GM21737 (cell line): ENCODE data around the gene MAPK7.

Experiments used
- ATAC-seq: cut with Tn5 transposase; IDR thresholded peaks from one replicate; pipeline ENCODE4 v1.9.1; 2021; ENCODE audit warnings: mild to moderate bottlenecking, moderate library complexity; ENCODE audit not compliant: unreplicated experiment

The MAPK7 gene

DNA sequence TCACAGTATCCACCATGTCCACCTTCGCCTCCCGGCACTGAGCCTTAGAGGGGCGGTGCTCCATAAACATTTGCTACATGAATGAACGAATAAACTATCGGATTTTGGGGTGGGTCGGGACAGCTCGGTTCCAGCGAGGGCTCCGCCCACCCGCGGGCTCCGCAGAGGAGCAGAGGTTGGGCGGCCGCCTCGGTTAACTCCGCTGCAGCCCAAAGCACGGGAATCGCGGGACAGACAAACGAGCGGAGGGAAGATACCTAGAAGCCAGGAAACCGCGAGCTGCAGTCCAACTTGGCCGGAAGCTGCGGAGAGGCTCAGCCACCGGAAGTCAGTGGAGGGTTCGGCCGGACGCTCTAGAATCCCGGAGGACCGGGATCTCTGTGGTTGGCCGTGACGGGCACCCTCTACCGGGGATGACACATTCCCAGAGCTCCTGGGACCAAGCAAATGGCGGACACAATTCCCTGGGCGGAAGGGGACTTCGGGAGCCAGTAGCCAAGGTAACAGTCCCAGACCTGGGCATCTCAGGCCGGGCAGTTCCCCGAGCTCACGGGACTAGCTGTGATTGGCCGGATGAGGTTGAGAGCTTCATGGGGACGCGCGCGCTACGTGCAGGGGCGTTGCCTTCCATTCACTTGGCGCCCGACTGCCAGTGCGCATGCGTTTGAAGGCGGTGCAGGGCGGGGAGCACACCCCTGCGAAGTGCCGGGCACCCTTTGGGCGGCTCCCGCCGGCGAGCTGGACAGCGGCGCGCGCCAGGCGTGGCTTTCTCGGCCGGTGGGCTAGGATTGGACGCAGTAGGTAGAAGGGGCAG lies 489 bp upstream of the MAPK7 start:
- ATAC-seq: peak; percentile 86

DNA sequence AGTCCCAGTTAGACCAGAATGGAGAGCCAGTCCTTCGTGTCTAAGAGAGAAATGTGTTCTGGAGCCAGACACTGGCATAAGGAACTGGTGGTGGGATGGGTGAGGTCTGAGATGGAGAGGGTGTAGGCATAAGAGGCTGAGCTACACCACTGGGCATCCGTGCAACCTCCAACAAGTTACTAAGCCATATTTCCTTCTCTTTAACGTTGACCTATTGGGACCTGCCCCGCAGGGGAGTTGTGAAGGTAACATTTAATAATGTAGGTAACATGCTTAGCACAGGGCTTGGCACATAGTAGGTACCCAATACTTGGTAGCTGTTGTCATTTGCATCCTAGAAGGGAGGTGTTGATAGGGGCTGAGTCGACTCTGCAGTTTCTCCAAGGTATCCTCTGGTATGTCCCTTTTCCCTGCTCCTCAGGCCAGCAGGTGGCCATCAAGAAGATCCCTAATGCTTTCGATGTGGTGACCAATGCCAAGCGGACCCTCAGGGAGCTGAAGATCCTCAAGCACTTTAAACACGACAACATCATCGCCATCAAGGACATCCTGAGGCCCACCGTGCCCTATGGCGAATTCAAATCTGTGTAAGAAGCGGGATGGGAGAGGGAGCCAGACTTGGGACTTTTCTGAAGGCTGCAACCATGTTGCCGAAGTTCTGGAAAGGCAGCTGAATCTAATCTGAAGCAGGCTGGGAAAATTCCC lies 1.2 kb downstream of the MAPK7 start:
- no peak for ATAC-seq

DNA sequence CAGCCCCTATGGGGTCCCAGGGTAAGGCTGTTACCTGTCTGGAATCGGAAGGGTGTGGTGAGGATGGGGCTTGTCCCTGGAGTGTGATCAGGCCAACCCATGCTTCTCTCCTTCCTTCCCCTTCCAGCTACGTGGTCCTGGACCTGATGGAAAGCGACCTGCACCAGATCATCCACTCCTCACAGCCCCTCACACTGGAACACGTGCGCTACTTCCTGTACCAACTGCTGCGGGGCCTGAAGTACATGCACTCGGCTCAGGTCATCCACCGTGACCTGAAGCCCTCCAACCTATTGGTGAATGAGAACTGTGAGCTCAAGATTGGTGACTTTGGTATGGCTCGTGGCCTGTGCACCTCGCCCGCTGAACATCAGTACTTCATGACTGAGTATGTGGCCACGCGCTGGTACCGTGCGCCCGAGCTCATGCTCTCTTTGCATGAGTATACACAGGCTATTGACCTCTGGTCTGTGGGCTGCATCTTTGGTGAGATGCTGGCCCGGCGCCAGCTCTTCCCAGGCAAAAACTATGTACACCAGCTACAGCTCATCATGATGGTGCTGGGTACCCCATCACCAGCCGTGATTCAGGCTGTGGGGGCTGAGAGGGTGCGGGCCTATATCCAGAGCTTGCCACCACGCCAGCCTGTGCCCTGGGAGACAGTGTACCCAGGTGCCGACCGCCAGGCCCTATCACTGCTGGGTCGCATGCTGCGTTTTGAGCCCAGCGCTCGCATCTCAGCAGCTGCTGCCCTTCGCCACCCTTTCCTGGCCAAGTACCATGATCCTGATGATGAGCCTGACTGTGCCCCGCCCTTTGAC lies 2.4 kb downstream of the MAPK7 start:
- ATAC-seq: no peak

DNA sequence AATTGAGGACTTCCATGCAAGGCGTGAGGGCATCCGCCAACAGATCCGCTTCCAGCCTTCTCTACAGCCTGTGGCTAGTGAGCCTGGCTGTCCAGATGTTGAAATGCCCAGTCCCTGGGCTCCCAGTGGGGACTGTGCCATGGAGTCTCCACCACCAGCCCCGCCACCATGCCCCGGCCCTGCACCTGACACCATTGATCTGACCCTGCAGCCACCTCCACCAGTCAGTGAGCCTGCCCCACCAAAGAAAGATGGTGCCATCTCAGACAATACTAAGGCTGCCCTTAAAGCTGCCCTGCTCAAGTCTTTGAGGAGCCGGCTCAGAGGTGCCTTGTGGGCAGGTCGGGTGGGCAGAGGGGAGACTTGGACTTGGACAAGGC lies 3.1 kb downstream of the MAPK7 start:
- ATAC-seq: no peak

DNA sequence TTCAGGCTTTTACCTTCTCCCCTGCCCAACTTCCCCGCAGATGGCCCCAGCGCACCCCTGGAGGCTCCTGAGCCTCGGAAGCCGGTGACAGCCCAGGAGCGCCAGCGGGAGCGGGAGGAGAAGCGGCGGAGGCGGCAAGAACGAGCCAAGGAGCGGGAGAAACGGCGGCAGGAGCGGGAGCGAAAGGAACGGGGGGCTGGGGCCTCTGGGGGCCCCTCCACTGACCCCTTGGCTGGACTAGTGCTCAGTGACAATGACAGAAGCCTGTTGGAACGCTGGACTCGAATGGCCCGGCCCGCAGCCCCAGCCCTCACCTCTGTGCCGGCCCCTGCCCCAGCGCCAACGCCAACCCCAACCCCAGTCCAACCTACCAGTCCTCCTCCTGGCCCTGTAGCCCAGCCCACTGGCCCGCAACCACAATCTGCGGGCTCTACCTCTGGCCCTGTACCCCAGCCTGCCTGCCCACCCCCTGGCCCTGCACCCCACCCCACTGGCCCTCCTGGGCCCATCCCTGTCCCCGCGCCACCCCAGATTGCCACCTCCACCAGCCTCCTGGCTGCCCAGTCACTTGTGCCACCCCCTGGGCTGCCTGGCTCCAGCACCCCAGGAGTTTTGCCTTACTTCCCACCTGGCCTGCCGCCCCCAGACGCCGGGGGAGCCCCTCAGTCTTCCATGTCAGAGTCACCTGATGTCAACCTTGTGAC lies 3.6 kb downstream of the MAPK7 start:
- no peak for ATAC-seq

DNA sequence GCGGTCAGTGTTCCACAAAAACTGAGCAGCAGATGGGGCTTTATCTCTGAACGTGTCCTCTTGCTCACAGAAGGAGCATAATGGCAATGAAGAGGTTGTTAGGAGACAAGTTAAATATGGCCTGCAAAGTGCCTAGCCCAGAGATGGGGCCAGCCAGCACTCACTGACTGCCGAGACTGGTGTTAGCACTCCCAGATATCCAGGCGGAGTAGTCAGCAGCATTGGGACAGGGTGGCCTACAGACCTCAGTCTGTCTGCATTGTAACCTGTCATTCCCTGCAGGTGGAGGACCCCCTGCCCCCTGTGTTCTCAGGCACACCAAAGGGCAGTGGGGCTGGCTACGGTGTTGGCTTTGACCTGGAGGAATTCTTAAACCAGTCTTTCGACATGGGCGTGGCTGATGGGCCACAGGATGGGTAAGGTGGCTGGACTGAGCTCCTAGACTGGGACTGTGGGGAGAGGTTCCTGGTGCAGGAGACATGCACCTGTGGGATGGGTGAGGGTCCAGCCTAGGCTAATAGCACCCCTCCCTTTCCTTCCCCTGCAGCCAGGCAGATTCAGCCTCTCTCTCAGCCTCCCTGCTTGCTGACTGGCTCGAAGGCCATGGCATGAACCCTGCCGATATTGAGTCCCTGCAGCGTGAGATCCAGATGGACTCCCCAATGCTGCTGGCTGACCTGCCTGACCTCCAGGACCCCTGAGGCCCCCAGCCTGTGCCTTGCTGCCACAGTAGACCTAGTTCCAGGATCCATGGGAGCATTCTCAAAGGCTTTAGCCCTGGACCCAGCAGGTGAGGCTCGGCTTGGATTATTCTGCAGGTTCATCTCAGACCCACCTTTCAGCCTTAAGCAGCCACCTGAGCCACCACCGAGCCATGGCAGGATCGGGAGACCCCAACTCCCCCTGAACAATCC lies 4.5 kb downstream of the MAPK7 start:
- ATAC-seq: no peak

DNA sequence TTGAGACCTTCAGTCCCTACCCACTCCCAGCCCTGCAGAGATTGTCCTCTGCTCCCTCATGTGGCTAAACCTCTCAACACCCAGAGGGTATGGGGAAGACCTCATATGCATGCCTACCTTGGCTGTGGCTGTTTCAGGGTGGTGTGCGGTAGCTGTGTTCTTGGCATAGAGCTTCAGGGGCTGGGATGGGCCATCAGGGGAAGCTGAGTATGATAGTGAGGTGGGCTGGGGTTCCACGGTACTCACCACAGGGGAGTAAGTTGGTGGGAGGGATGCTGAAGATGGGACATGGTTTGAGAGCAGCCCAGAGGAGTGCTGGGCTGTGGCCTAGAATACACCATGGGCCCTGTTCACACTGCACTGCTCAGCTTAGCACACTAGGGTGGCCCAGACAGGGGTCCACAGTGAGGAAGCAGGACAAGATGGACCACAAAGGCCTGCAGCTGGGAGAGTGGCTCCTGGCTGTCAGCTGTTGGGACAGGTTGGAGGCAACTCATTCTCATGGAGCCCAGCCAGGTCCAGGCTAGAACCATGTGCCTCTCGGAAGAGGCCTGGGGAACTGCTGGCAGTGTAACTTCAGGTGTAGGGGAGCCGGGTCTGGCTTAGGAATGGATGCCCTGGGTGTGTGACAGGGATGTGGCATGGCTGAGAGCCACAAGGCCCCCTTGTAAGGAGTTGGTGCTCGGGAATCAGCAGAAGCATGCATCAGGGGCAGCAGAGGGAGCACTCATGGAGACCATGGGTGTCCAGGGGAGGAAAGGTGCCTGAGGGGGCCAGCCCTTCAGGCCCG lies 5.6 kb downstream of the MAPK7 start:
- ATAC-seq: no peak

DNA sequence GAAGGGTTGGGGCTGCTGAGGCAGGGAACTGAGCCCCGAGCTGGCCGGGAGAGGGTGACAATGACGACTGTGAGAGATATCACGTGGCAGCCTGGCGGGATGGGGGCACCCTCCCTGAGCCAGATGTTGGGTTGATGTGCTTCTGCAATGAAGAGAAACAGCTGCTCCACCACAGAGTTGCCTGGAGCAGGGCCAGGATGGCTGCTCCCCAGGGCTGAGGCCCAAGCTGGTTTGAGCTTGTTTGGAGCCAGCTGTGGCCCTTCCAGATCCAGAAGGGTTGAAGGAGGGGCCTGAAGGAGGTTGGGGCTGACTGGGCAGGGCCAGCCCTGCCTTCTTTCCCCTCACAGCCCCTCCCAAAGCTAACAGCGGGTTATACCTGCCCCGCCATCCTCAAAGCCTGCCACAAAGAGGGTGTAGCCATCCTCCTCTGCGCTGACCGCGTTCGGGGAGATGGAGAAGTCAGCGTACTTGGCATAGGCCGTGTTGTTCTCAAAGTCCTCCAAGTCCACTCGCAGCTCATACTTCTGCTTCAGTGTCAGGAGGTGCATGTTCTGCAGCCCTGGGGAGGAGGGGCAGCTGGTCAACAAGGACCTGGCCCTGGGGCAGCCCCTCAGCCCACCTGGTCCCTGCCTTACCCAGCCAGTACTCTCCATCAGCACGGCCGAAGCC lies 6.6 kb downstream of the MAPK7 start:
- no peak for ATAC-seq

DNA sequence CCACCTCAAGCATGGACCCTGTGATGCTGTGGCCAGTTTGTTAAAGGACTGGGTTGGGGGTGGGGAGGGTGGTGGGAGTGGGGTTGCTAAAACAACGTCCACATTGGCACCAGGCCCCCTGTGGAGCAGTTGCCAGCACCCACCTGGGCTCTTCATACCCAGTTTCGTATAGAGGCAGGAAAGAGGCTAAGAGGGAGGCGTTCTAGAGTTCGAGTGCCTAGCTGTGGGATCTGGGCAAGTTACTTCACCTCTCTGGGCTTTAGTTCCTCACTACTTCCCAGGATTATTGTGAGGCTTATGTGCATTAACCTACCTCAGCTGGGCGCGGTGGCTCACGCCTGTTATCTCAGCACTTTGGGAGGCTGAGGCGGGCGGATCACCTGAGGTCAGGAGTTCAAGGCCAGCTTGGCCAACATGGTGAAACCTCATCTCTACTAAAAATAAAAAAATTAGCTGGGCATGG lies 7.3 kb downstream of the MAPK7 start:
- ATAC-seq: no peak

DNA sequence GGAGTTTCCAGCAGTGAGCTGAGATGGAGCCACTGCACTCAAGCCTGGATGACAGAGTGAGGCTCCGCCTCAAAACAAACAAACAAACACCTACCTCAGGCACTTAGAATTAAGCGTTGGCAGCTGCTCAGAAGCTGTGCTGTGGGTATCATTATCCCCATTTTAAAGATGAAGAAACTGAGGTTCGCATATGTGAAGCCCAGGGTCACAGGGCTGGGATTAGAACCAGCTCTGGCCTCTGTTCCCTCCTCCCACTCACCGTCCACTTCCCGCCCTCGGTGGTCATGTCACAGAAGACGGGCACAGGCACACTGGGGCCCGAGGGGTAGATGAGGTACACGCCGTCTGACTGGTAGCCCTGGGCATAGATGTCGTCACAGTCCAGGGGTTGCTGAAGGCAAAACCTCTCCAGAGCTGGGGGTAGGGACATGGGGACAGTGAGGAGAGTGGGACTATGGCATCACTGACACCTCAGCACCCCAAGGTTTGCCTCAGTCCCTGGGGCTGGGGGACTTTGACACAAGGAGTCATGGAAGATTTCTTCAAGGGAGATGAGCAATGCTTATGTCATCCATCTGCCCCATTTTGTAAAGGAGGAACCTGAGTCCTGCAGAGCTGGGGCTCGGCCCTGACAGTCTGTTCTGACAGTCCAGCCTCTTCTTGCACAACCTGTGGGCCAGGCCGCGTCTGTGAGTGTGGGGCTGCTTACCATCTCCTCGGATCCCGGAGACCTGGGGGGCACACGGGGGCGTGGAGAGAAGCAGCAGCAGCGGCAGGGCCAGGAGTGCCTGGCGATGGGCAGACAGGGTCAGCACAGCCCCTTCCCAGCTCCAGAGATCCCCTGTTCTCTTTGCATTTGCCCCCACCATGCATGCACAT lies 8.0 kb downstream of the MAPK7 start:
- no peak for ATAC-seq

DNA sequence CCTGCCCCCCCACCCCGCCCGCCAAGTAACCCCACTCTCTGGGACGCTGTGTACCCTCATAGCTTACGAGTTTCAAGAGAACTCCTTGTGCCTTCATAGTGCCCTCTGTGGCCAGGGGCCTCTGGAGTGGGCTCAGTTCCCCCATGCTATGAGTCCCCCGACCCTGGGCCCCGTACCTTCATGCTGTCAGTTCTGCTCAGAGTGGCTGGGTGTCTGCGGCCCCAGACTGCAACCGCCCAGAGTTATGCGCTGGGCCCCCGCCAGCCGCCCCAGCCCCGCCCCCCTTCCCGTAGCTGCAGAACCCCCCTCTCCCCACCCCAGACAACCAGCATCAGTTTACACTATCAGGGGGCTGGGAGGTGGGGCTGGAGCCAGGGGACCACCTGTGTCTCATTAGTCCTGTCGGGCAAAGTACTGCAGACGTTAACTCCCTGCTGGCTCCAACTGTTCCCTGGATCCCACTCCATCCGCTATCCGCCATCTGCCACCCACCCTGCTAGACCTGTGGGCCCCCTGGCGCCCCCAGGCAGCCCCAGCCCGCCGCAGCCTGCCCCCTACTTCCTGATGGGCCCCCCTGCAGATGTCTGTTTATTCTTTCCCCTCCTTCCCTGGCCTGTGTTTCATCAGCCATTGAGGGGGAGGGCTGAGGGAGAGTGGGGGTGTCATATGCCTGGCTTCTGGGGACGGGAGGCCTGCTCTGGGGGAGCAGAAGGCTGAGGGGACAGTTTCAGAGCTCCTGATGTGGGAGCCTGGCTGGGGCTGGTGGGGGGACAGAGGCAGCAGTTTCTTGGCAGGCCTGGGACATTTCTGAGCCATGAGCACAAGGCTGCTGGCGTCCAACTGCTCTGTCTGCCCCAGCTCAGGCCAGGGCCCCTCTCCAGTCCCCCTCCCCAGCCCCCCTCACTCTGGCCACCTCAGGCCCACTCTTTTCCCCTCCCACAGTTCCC lies 8.9 kb downstream of the MAPK7 start, which contains the start of gene MFAP4:
Gene MFAP4, minus strand, starts transcription at position 217 of the 947 bp plus-strand sequence. Its CDS starts 35 bp downstream, at position 182.
- ATAC-seq: no peak

DNA sequence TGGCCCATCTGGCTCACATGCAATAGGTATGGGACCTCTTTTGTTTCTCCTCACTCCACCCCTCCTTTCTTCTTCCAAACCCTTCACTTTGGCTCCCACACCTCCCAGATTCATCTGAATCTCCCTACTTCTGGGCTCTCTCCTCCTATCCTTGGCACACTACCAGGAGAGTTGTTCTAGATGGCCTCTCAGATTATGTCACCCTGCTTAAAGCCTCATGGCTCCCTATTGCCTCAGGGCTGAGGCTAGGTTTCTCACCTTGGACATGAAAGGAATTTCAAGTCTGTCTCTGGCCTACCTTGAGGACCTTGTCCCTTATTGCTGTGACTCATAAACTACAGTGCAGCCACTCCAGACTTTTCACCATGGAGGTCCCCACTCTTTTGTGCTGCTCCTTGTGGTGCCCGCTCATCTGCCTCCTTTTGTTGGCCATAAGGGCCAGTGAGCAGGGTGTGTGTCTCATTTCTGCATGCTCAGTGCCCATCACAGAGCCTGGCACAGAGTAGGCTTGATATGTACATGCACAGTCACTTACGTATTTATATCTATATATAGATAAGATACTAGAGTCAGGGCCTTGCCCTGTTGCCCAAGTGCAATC lies 9.7 kb downstream of the MAPK7 start:
- ATAC-seq: no peak

DNA sequence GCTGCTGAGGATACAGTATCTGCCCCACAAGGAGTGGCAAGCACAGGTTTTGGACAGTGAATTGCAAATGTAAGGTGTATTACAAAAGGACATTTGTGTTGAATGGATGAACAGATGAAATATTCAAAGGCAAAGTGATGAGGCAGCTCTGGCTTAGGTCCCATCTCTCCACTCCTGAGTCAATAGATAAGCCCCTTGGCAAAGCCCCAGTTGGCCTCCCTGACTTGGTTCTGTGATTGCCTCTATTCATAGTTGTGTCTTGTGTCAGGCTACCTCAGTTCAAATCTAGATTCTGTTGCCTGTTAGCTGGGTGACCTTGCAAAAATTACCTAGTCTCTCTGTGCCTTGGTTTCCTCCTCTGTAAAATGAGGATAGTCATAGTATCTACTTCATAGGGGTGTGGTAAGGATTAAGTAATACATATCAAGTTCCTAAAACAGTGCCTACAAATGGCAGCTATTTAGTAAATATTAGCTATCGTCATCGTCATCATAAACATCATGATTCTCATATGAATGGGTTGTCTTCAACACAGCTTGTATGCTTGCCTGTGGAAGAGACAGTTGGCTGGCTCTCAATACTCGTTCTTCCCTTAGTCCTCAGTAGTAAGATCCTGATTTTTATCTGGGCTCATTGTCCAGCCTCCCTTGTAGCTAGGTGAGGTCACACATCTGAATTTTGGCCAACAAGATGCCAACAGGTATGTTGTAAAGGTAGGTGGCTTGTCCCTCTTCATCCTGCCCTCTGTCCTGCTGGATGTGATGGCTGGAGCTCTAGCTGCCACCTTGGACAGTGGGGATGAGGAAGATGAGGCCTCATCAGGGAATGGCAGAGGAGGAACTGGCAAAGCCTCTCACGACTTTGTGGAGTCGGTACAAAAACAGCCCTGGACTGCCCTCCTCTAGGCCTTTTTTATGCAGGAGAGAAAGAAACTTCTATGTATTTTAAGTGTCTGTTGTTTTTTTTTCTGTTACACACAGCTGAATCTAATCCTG lies 10.8 kb downstream of the MAPK7 start:
- no peak for ATAC-seq

DNA sequence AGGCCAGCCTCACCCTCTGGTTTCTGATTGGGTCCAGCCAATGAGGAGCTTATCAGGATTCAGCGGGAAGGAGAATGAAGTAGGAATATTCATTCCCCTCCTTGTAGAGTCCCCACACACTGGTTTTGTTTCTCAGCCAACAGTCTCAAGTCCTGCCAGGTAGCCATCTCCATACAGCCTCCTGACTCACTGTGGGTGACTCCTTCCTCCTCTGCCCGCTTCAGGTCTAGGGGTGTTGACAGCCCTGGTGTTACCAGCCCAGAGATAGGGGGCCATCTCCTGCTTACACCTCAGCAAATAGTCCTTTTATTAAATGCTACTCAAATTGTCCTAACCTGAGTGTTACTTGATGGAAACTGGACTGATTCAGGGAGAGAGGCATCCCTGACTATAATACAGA lies 12.7 kb downstream of the MAPK7 start:
- no peak for ATAC-seq

DNA sequence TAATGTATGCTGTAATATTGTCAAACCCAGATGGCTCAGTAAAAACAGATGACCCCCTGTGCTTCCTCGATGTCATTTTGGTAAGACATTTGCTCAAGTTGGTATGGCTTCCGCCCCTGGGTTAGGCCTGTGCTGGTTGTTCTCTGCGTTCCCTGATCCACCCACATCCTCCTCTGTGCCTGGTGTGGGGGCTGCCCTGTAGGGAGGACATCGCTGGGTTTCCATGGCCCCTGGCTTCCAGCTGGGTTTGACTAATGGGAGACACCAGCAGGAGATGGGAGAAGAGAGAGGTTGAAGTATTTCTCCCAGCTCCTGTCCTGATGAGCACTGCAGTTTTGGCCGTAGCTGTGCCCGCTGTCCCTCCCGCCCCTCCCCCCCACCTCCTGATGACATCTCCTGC lies 13.1 kb downstream of the MAPK7 start:
- no peak for ATAC-seq
